ENCODE data around the gene NEDD4L.

DNA sequence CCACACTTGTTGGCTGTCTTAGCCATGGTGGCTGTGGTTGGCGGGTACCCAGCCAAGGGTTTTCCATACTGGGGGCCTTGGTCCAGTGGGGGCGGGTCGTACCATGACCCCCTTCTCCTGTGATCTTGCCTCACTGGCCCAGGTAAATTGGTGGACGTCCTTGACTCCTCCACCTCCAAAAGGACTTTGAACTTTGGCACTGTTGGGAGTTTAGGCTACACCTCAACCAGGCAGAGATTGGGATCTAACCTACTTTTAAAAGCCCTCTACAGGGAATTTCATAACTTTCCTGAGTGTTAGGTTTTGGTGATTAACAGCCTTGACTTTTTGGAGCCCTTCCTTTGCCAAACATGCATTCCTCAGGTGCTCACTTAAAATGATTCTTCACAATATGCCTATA lies 106.7 kb downstream of the NEDD4L start:
- TF ChIP-seq, protein P1, sequence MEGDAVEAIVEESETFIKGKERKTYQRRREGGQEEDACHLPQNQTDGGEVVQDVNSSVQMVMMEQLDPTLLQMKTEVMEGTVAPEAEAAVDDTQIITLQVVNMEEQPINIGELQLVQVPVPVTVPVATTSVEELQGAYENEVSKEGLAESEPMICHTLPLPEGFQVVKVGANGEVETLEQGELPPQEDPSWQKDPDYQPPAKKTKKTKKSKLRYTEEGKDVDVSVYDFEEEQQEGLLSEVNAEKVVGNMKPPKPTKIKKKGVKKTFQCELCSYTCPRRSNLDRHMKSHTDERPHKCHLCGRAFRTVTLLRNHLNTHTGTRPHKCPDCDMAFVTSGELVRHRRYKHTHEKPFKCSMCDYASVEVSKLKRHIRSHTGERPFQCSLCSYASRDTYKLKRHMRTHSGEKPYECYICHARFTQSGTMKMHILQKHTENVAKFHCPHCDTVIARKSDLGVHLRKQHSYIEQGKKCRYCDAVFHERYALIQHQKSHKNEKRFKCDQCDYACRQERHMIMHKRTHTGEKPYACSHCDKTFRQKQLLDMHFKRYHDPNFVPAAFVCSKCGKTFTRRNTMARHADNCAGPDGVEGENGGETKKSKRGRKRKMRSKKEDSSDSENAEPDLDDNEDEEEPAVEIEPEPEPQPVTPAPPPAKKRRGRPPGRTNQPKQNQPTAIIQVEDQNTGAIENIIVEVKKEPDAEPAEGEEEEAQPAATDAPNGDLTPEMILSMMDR (IDR thresholded peaks at IDR 0.05; ENCODE audit: low read depth, low read length) = no peak
- TF ChIP-seq, protein P2, sequence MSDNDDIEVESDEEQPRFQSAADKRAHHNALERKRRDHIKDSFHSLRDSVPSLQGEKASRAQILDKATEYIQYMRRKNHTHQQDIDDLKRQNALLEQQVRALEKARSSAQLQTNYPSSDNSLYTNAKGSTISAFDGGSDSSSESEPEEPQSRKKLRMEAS (IDR thresholded peaks at IDR 0.05; ENCODE audit: low read depth, low read length) = no peak
- TF ChIP-seq POLR2A (IDR thresholded peaks at IDR 0.05; ENCODE audit: extremely low read depth, insufficient read length) = no peak
- TF ChIP-seq MYC (IDR thresholded peaks at IDR 0.05; ENCODE audit: low read depth, low read length) = no peak
